Esophagus squamous epithelium (tissue), 5 donors: ENCODE results near the gene FN3KRP. TPM values are rescaled to one million over a fixed set of nuclear protein-coding genes. Genes with fewer than 3 reads are reported as not detected.

Experiments
- DNase-seq: peaks from one replicate; lab custom pipeline; 2025; lab: John Stamatoyannopoulos, UW
- H3K27ac ChIP-seq, 4 donors: fragments of 200-600 bp; sonication (generic); one replicate each; pipeline ENCODE4 v1.5.1; 2016 to 2019; ENCODE audit warnings: mild to moderate bottlenecking in 1 of 4
- H3K27me3 ChIP-seq, 4 donors: fragments of 200-600 bp; sonication (generic); 1 replicate in 3 of 4; 2 replicates in 1 of 4; pipeline versions ENCODE4 v1.5.1 to v1.6.0; 2017 to 2021; ENCODE audit warnings: antibody characterized with exemption in 1 of 4
- H3K36me3 ChIP-seq, 3 donors: fragments of 200-600 bp; sonication (generic); one replicate each; pipeline ENCODE4 v1.5.1; 2016 to 2019
- H3K4me1 ChIP-seq, 3 donors: fragments of 200-600 bp; sonication (generic); one replicate each; pipeline ENCODE4 v1.5.1; 2017 to 2019
- H3K4me3 ChIP-seq, 4 donors: fragments of 200-600 bp; sonication (generic); 1 replicate in 3 of 4; 2 replicates in 1 of 4; pipeline ENCODE4 v1.5.1; 2016 to 2019; ENCODE audit warnings: mild to moderate bottlenecking in 2 of 4, moderate library complexity in 1 of 4
- H3K9me3 ChIP-seq, 3 donors: fragments of 200-600 bp; sonication (generic); one replicate each; pipeline ENCODE4 v1.5.1; 2016 to 2019
- POLR2A ChIP-seq, 4 donors: fragments of 450-650 bp; IDR thresholded peaks; one replicate each; pipeline ENCODE4 v1.6.1; 2017; ENCODE audit warnings: antibody characterized with exemption in 4 of 4, mild to moderate bottlenecking in 4 of 4, moderate library complexity in 3 of 4
- WGBS, 2 donors: methylation state at CpG; one replicate each; pipeline ENCODE4 v1.1.5; 2018; 5-methylcytosine and 5-hydroxymethylcytosine counted together
- intact Hi-C: fragments of 100-400 bp; cut with DNase I; formaldehyde crosslinking; loops from one replicate; pipeline ENCODE4 v1.15.0; 2022
- total RNA-seq, 4 donors: library from RNA; depleted of rRNA; stranded (reverse); fragments of >200 nt; gene quantifications; one replicate each; pipeline ENCODE4 v1.1.0, GENCODE V29; 2016
- TF ChIP-seq, protein P1 (sequence below), 6 experiments: fragments of 450-650 bp in 4 of 6; fragments of 200-600 bp in 2 of 6; sonication (generic) in 2 of 6; IDR thresholded peaks; one replicate each; pipeline ENCODE4 v1.5.1; 2016 to 2019; ENCODE audit warnings: antibody characterized with exemption in 6 of 6, mild to moderate bottlenecking in 4 of 6, moderate library complexity in 4 of 6
- donor health status: DM: yes; HTN: yes; CAD: no.

FN3KRP gene
- total RNA-seq, 4 donors from 2014 or later, result 9.1 to 13.5 (median 10.2) TPM

DNA sequence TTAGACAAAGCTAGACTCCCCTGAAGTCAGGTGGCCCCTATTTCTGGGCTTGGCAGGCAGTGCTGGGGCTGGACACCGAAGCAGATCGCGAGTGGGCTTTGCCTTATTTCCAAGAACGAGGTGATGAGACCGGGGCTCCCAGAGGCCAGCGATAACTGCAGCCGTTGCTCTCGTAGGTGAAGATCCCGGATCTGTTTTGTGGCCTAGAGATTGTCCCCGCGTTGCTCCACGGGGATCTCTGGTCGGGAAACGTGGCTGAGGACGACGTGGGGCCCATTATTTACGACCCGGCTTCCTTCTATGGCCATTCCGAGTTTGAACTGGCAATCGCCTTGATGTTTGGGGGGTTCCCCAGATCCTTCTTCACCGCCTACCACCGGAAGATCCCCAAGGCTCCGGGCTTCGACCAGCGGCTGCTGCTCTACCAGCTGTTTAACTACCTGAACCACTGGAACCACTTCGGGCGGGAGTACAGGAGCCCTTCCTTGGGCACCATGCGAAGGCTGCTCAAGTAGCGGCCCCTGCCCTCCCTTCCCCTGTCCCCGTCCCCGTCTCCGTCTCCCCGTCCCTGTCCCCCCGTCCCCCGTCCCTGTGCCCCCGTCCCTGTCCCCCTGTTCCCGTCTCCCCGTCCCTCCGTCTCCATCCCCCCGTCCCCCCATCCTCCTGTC lies 33.9 kb downstream of the FN3KRP start:
- 82 to 89% methylated on average over 14 to 32 of the region's 40 CpGs for WGBS, 2 donors
- no peak for TF ChIP-seq POLR2A (IDR thresholded peaks at IDR 0.05)

DNA sequence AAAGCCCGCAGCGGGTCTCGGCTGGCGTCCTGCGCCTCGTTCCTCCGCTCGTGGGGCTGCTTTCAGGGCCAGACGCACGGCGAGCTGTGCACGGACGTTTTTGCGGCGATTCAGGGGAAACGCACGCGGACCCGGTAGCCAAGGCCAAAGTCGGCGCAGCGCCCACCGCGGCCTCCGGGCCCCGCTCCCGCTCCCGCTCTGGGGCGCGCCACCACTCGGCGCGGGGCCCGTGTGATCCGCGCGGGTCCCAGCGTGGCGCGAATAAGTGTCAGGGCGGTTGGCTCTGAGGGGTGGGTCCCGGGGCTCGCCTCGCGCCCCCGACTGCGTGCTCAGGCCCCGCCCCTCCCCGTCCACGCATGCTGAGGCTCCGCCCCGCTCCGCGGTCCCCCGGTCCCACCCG lies 34.7 kb downstream of the FN3KRP start:
- Histone ChIP-seq H3K27me3 (no peaks in the 10 kb centered on the region), H3K27ac (peak overlapping the region; percentile 69 to 94 (median 83)), H3K4me3 (peak overlapping the region; percentile 69 to 100 (median 98)), H3K9me3 (no peaks in the 10 kb centered on the region), H3K4me1 (peaks cover 15 to 43% (median 20%) of the 10 kb centered on the region in 3 donors), H3K36me3 (peaks cover 0 to 2% (median 0%) of the 10 kb centered on the region in 3 donors)
- TF ChIP-seq, protein P1, sequence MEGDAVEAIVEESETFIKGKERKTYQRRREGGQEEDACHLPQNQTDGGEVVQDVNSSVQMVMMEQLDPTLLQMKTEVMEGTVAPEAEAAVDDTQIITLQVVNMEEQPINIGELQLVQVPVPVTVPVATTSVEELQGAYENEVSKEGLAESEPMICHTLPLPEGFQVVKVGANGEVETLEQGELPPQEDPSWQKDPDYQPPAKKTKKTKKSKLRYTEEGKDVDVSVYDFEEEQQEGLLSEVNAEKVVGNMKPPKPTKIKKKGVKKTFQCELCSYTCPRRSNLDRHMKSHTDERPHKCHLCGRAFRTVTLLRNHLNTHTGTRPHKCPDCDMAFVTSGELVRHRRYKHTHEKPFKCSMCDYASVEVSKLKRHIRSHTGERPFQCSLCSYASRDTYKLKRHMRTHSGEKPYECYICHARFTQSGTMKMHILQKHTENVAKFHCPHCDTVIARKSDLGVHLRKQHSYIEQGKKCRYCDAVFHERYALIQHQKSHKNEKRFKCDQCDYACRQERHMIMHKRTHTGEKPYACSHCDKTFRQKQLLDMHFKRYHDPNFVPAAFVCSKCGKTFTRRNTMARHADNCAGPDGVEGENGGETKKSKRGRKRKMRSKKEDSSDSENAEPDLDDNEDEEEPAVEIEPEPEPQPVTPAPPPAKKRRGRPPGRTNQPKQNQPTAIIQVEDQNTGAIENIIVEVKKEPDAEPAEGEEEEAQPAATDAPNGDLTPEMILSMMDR (IDR thresholded peaks at IDR 0.05), result no peak
- no peak for TF ChIP-seq POLR2A (IDR thresholded peaks at IDR 0.05)
- intact Hi-C loops, result loop anchor here (5.0 to 10.0 kb wide), 3 partner anchors 46 to 156 kb away; partner anchors contain the start of gene WDR45B
- no CpG with 5 or more reads among the region's 56 CpGs for WGBS, 2 donors
- no peak for DNase-seq

More for the DNA sequence above, 33.9 kb downstream of the FN3KRP start:
- intact Hi-C loops, result loop anchor here (5.0 to 10.0 kb wide), 3 partner anchors 46 to 156 kb away; partner anchors contain the start of gene WDR45B
- H3K36me3 ChIP-seq, result no peaks in the 10 kb centered on the region
- no peak for DNase-seq
- no peaks in the 10 kb centered on the region for H3K9me3 ChIP-seq
- H3K27me3 ChIP-seq, result no peaks in the 10 kb centered on the region
- H3K27ac ChIP-seq, result peak overlapping the region in 1 of 4 donors; percentile 16
- H3K4me3 ChIP-seq, result no peak overlapping the region
- peaks cover 15 to 35% (median 20%) of the 10 kb centered on the region in 3 donors for H3K4me1 ChIP-seq

DNA sequence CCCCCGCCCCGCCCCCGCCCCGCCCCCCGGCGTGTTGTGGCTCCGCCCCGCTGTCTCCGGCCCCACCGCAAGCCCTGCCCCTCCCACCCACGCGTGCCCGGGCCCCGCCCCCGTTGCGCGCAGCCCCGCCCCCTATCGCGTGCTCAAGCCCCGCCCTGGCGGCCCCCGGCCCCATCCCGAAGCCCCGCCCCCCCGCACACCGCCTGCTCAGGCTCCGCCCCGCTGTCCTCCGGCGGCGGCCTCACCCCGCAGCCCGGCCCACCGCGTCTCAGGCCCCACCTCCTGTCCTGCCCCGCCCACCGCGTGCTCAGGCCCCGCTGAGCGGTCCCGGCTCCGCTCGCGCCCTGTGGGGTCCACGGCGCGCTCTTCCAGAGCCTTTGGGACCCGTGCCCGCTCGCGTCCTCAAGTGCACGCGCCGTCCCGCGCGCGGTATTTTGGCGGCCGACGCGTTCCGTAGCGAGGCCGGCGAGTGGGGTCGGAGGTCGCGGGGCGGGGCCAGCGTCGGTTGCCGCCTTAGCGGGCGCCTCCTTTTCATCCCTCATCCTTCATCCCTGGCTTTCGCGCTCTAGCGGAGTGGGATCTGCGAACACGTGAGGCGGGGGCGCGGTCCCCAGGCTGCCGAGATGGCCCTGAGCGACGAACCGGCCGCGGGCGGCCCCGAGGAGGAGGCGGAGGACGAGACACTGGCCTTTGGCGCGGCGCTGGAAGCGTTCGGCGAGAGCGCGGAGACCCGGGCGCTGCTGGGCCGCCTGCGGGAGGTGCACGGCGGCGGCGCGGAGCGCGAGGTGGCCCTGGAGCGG lies 35.3 kb downstream of the FN3KRP start, which contains the start of gene TBCD:
TBCD (plus strand) TSS at position 495 of the 800 bp plus-strand sequence; CDS start at position 624, 129 bp downstream.
- WGBS, 2 donors, result 0% methylated on average over 5 of the region's 114 CpGs; no CpG with 5 or more reads in 1 of the 2 donors
- Histone ChIP-seq H3K27ac (peak within 1 kb of the TSS; percentile 81 to 94 (median 90)), H3K27me3 (no peaks in the 10 kb centered on the region), H3K36me3 (peaks cover 0 to 8% (median 0%) of the 10 kb centered on the region in 3 donors), H3K4me3 (peak within 1 kb of the TSS; percentile 69 to 100 (median 98)), H3K9me3 (no peaks in the 10 kb centered on the region), H3K4me1 (peaks cover 15 to 45% (median 20%) of the 10 kb centered on the region in 3 donors)
- TF ChIP-seq, protein P1 (IDR thresholded peaks at IDR 0.05), result peak in 2 of 6 experiments; percentile 9 to 25
- TF ChIP-seq POLR2A (IDR thresholded peaks at IDR 0.05), result peak in 2 of 4 donors; percentile 21 to 57
- intact Hi-C loops, result loop anchor here (5.0 to 10.0 kb wide), 3 partner anchors 47 to 157 kb away; partner anchors contain the start of gene WDR45B
- no peak for DNase-seq

DNA sequence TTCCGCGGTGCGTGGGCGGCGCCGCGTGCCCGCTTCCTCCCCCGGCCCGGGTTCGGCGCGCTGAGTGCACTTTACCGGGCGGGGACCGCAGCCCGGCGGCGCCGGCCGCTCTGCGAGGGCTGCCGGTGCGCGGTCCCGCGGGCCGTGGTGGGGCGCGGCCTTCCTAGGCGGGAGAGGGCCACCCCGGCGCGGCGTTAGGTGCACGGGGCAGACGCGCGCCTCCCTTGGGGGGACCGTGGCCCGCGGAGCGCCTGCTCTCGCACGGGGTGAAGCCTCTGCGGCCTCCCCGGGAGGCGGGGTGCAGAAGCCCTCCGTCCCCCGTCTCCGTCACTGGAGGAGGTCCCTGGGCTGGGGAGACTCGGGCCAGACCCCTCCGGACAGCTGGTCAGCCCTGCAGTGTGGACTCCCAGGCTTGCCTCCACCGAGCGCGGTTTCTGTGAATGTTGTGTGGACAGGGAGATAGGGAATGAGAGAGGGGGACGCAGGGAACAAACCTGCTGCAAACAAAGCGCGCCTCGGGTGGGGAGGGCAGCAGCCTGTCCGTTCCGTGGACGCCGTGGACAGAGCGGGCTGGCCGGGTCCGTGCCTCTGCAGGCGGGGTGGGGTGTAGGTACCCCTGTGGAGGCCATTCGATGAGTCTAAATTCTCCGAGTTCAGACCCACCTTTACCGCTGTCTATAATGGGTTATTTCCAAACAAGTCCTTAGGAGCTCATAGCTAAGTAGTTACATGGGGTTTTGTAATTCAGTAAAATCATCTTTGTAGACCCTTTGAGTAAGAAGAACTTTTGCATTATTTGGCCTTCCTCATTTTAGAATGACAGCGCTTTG lies 36.1 kb downstream of the FN3KRP start:
- DNase-seq, result no peak
- intact Hi-C loops, result loop anchor here (5.0 to 10.0 kb wide), 3 partner anchors 48 to 158 kb away; partner anchors contain the start of gene WDR45B
- 9 to 15% methylated on average over 4 to 15 of the region's 72 CpGs for WGBS, 2 donors

More for the DNA sequence above, 36.1 kb downstream of the FN3KRP start:
- Histone ChIP-seq H3K4me1 (peaks cover 15 to 45% (median 20%) of the 10 kb centered on the region in 3 donors), H3K36me3 (peaks cover 0 to 16% (median 0%) of the 10 kb centered on the region in 3 donors), H3K27ac (peak overlapping the region; percentile 81 to 94 (median 90)), H3K9me3 (no peaks in the 10 kb centered on the region), H3K4me3 (peak overlapping the region; percentile 69 to 100 (median 98)), H3K27me3 (no peaks in the 10 kb centered on the region)
- TF ChIP-seq POLR2A (IDR thresholded peaks at IDR 0.05), result no peak
- TF ChIP-seq, protein P1 (IDR thresholded peaks at IDR 0.05), result no peak
